ENCODE results near the gene MEFV.
"Not testable (repeated sequence)": the region's sequence is repeated elsewhere in the genome, so short reads cannot be mapped to it uniquely, and the experiment has no call there.

MEFV gene

GRCh38 chr16:3198334-3199072 is 57.9 kb downstream of the MEFV start:
- no peak; the same call in 1 of the 3 replicates for ATAC-seq
- TF ChIP-seq ZNF565 (CRISPR knock-in tag; conservative IDR thresholded peaks at IDR 0.05; ENCODE audit: low read depth), result no peak
- TF ChIP-seq ARNTL (CRISPR knock-in tag; IDR thresholded peaks at IDR 0.05; ENCODE audit: borderline replicate concordance, low read depth), result no peak
- TF ChIP-seq TCF4 (CRISPR knock-in tag; IDR thresholded peaks at IDR 0.05; ENCODE audit: borderline replicate concordance), result no peak
- no peak for TF ChIP-seq SNAI2 (CRISPR knock-in tag; IDR thresholded peaks at IDR 0.05)
- TF ChIP-seq CREB5 (CRISPR knock-in tag; IDR thresholded peaks at IDR 0.05; ENCODE audit: low read depth), result no peak
- no peak for TF ChIP-seq CSDC2 (CRISPR knock-in tag; IDR thresholded peaks at IDR 0.05)
- TF ChIP-seq CSRNP3 (CRISPR knock-in tag; IDR thresholded peaks at IDR 0.05), result no peak
- no peak for TF ChIP-seq RARB (CRISPR knock-in tag; IDR thresholded peaks at IDR 0.05)
- no peak for TF ChIP-seq ZC3H10 (CRISPR knock-in tag; IDR thresholded peaks at IDR 0.05)
- no peak for TF ChIP-seq ESRRG (CRISPR knock-in tag; IDR thresholded peaks at IDR 0.05)
- no peak for TF ChIP-seq ISL1 (CRISPR knock-in tag; IDR thresholded peaks at IDR 0.05)
- TF ChIP-seq TOX (CRISPR knock-in tag; IDR thresholded peaks at IDR 0.05; ENCODE audit: borderline replicate concordance), result no peak
- TF ChIP-seq TSHZ2 (CRISPR knock-in tag; IDR thresholded peaks at IDR 0.05), result no peak
- TF ChIP-seq ZNF8 (CRISPR knock-in tag; IDR thresholded peaks at IDR 0.05), result no peak
- TF ChIP-seq POU6F1 (CRISPR knock-in tag; IDR thresholded peaks at IDR 0.05; ENCODE audit: borderline replicate concordance, low read depth), result no peak
- no peak for TF ChIP-seq BACH2 (CRISPR knock-in tag; IDR thresholded peaks at IDR 0.05; ENCODE audit: borderline replicate concordance)
- no peak for TF ChIP-seq PATZ1 (CRISPR knock-in tag; IDR thresholded peaks at IDR 0.05; ENCODE audit: borderline replicate concordance)
- TF ChIP-seq OSR1 (CRISPR knock-in tag; IDR thresholded peaks at IDR 0.05), result no peak
- TF ChIP-seq ZFP3 (CRISPR knock-in tag; IDR thresholded peaks at IDR 0.05), result no peak
- TF ChIP-seq ZFP30 (CRISPR knock-in tag; IDR thresholded peaks at IDR 0.05), result no peak

GRCh38 chr16:3197694-3198333 is 58.6 kb downstream of the MEFV start:
- not testable (repeated sequence) for ATAC-seq

- TF ChIP-seq ZFP30 (CRISPR knock-in tag; IDR thresholded peaks at IDR 0.05) (no peak), RARB (CRISPR knock-in tag; IDR thresholded peaks at IDR 0.05) (no peak)
- no peak for ATAC-seq
Observed at GRCh38 chr16:3195975-3196374, 60.5 kb downstream of the MEFV start.

Measured in SK-N-SH treated with all-trans-retinoic acid at 6 μM for 48 hours (cell line).